ENCODE measurements around the gene SP4.

DNA sequence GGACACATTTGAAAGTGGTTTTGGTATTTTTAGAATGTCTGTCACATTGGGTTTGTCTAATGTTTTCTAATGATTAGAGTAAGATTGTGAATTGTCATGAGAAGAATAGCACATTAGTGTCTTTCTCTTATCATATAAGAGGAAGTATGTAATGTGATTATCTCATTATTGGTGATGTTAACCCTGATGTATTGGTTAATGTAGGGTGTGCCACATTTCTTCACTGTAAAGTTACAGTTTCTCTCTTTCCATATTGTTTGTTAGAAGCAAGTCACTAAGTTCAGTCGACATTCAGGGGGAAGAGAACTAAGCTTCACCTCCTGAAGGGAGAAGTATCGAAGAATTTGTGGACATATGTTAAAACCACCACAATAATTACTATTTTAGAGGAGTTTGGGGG is 58.6 kb downstream of the SP4 start:
- TF ChIP-seq GATA2 (IDR thresholded peaks at IDR 0.05; ENCODE audit: low read depth, low read length): no peak
- no peak for TF ChIP-seq GATA3 (IDR thresholded peaks at IDR 0.05; ENCODE audit: low read depth, low read length)
